Activated CD8-positive, alpha-beta memory T cell treated with anti-CD3 and anti-CD28 coated beads, Interleukin-2, amount 50 U/mL, for 1 hour (primary cell): ENCODE results near the gene LRRC43.

Experiments used
- DNase-seq: peaks from one replicate; pipeline ENCODE4 v3.0.0-alpha.2; 2020; ENCODE audit errors: extremely low read depth

Gene LRRC43, protein sequence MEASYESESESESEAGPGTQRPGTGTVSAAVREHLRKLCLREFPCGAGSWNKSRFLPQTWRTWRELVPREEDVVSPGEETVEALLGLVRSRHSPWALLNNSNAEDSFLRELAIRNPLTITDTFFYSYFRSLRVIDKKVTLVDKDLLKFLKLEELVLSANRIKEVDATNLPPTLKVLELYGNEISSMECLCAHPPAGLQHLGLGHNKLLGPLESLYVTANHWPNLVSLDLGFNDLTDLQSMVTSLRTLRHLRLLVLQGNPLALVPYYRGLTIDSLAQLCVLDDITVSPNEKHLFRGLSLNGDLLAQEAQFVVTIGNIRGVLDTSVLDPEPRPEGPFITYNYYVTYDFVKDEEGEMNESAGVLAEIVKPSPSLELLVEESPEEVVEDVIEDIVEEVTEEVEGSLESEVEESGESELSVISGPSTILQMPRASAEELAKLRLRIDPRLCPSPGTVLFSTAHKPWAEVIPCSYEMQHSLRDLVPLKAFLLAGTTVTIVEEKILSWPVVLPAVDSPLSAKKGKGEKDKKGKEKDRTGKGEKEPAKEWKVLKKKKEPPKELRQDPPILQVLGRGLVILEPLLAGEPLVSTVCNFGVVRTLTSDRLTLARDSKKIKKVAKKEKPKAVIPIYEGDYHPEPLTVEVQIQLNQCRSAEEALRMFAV

DNA sequence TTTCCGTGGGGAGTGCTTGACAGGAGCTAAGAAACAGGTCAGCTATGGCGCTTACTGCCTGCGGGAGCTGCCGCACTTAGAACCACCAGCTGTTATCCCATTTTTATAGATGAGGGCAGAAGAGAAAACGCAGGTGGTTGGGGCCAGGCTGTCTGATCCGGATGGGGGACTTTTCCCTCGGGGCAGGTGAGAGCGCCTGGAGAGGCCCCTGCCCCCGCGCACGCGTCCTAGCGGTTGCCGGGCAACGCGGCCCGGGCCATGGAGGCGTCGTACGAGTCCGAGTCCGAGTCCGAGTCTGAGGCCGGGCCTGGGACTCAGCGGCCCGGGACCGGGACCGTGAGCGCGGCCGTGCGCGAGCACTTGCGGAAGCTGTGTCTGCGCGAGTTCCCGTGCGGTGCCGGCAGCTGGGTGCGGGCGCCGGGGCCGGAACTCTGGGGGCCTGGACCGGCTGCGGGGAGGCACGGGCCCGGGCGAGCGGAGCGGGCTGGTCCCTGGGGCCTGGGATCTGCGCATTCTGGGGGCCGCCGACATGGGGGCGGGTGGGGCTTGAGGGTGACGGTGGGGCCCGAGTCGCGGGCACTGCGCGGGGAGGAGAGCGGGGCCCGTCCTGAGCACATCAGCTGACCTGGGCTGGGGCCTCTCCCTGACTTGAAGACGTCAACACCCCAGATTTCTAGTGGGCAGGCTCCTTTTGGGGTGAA is at the start of gene LRRC43:
LRRC43 (plus strand) TSS at position 237 of the 701 bp plus-strand sequence; CDS start at position 259, 22 bp downstream.
- no peak for DNase-seq

DNA sequence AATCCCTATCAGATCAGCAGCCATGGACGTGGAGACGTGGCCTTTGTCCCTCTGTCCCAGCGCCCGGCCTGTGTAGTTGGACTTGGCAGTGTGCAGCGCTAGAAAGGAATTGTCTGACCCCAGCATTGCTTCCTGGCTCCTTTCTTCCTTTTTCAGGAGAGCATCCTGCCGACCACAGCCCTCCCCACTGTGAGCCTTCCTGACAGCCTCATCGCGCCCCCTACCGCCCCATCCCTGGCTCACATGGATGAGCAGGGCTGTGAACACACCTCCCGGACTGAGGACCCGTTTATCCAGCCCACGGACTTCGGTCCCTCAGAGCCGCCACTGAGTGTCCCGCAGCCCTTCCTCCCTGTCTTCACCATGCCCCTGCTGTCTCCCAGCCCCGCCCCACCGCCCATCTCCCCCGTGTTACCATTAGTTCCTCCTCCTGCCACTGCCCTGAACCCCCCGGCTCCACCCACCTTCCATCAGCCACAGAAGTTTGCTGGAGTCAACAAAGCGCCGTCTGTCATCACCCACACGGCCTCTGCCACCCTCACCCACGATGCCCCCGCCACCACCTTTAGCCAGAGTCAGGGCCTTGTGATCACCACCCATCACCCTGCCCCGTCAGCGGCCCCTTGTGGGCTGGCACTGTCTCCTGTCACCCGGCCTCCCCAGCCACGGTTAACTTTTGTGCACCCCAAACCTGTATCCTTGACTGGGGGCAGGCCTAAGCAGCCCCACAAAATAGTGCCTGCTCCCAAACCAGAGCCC is 49.6 kb upstream of the LRRC43 start:
- no peak for DNase-seq

DNA sequence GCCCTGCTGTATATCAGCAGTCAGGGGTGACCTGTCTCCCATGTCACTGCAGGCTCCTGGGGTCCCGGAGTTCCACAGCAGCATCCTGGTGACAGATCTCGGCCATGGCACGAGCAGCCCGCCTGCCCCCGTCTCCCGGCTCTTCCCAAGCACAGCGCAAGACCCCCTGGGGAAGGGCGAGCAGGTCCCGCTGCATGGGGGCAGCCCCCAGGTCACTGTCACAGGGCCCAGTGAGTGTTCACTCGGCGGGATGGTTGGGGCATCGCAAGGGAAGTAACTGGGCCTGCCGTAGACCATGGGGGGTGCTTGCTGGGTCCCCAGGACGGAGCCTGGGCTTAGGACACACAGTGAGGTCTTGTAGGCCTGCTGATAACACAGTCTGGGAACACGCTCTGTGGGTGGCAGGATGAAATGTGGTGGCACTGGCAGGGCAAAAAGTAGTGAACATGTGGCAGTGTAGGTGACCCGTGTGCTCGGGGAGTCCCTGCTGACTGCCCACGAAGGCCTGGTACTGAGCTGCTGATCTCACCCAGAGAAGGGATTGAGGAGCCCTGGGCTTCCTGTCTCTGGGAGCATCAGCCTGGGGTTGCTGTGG is 47.4 kb upstream of the LRRC43 start:
- DNase-seq, result no peak

DNA sequence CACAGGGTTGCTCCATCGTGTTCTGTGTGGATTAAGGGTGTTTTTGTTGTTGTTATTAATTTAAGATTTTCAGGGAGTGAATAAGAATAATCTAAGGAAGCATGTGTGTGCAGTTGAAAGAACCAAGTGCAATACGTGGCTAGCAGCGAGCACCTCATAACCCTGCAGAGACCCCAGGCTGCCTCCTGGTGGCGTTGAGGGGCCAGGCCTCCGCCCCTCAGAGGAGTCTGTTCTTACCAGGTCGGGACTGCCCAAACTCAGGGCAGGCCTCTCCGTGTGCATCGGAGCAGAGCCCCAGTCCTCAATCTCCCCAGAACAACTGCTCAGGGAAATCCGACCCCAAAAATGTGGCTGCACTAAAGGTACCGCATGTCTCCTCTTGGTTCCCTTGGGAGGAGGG is 45.7 kb upstream of the LRRC43 start:
- DNase-seq, result no peak

DNA sequence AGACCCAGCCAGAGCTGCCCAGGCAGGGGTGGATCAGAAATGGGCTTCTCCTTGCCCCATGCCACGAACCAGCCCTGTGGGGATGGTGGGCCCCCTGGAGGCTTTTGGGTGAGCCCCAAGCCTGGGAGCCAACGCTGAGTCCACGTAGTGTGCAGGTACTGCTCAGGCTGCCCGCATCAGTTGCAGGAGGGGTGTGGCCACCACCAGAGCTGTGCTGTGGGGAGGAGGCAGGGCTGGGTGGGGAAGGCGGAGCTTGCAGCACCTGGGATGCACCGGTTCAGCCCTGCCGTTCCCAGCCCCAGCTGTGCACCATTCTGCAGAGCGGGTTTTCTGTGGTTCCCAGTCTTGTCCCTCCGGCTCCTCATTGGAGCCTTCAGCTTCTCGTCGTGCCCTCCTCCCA is 45.2 kb upstream of the LRRC43 start:
- DNase-seq, result no peak

DNA sequence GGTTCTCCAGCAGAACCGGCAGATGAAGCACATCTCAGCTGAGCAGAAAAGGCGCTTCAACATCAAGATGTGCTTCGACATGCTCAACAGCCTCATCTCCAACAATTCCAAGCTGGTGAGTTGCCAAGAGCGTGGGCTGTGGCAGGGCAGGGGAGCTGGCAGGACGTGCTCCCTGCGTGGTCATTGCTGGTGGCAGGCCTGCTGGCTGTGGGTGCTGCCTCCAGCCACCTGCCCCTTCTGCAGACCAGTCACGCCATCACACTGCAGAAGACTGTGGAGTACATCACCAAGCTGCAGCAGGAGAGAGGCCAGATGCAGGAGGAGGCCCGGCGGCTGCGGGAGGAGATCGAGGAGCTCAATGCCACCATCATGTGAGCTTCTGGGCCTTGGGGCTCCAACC is 44.7 kb upstream of the LRRC43 start:
- no peak for DNase-seq

DNA sequence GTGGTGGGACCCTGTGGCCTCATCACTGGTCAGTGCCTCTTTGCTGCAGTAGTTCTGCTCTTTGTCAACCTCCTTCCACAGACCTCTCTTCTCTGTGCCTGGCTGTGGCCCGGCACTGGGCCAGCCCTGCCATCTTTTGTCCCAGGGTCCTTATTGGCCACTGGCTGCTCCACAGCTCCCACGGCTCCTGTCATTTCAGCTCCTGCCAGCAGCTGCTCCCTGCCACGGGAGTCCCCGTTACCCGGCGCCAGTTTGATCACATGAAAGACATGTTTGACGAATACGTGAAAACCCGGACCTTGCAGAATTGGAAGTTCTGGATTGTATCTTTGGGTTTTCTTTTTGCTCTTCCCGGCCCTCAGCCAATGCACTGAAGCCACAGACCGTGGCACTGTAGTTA is 44.3 kb upstream of the LRRC43 start:
- no peak for DNase-seq

DNA sequence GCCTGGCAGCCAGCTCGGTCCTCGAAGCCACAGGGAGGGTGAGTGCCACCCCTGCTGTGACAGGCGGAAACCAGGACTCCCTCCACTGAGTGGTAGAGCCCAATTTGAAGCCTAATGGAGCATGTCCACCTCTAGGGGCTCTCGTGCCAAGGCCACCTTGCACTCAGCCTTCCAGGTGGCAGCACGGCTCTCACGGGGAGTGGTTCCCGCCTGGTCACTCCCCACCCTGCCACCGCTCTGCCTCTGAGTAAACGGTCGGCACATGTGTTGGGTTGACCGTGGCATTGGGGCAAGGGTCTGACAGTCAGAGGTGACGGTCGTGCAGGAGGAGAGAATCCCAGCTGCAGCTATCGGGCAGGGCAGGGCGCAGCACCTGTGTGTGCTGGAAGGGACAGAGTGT is 43.7 kb upstream of the LRRC43 start:
- no peak for DNase-seq

DNA sequence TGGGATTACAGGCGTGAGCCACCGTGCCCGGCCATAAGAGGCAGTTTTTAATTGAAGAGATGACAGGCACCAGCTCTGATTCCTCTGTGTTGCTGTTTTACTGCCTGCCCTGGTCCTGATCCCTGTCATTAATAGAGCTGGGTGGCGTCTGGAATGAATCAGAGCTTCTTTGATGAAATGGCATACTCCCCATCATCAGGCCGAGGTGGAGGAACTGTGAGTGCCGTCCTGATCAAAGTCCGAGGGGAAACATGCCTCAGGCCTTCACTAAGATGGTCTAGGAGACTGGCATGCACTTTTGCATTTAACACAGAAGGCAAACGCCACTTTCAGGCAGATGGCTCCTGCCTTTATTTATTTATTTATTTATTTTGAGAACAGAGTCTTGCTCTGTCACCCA is 43.0 kb upstream of the LRRC43 start:
- no peak for DNase-seq

DNA sequence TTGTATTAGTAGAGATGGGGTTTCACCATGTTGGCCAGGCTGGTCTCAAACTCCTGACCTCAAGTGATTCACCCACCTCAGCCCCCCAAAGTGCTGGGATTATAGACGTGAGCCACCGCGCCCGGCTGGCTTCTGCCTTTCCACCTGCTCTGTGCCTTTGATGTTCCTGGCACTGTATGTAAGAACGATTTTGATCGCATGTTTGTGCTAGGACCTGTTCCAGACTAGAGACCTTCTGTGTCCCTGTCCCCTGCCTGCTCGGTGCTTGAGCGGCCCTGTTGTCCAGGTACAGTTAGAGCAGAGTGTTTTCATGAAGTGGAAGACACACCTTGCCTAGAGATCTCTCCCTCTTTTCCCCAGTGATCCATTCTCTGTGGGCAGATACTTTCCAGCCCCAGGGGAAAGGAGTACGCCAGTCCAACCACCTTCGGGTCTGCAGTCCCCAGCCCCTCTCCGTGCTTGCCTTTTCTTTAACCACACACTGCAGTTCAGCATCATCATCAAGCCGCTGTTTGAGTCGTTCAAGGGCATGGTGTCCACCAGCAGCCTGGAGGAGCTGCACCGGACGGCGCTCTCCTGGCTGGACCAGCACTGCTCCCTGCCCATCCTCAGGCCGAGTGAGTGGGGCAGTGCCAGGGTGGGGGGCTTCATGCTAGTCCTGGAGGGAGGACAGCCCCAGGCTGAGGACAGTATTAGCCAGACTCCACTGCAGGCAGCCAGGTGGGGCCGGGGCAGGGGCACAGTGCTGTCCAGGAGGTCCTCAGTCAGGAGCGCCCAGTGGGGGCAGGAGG is 42.3 kb upstream of the LRRC43 start:
- DNase-seq, result no peak

DNA sequence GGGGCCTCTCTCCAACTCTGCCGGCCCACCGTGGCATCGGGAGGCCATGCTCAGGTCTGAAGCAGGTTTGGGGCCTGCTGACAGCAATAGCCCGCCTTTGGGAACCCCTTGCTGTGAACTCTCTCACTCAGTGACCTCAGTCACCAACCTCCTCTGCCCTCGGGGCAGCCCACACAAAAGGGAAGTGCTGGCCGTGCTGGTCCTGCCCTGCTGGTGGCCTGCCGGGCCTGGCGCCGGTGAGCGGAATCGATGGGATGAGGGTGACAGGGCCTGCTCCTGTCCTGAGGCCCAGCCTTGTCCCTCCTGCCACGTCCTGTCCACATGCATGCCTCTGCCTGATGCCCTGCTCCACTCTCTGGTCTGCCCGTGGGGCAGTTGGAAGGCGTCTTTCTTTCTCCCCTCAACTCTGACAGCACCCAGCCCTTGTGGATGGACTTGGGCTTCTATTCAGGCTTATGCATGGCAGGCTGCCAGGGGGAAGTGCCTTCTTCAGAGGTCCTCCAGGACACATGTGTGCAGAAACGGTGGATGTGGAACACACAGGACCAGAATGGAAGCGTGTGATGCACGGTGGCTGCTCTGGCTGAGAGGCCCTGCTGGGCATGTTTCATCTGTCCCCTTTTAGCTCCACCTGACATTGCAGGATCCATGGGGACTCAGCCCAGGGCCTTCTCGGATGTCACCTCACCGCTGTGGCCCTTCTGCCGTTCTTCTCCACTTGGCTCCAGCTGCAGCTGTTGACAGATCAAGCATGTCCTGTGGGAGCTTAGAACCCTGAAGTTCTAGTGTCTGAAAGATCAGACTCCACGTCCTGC is 40.8 kb upstream of the LRRC43 start:
- DNase-seq, result no peak

DNA sequence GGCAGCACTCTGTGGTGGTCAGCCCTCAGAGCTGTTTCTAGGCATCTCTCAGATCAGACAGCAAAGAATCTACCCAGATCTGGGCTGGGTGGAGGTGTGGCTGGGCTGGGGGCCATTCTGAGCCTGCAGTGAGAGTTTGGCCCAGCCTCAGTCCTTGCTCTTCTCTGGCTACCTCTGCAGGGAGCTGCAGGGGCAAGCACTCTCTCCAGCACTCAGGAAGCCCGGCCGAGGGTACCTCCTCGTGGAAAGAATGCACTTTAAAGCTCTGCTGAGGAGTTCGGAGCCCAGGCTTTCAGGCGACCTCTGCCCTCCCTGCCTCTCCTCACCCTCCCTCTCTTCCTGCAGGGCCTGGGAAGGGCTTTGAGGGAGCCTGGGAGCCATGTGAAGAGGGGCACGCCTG is 40.1 kb upstream of the LRRC43 start:
- no peak for DNase-seq

DNA sequence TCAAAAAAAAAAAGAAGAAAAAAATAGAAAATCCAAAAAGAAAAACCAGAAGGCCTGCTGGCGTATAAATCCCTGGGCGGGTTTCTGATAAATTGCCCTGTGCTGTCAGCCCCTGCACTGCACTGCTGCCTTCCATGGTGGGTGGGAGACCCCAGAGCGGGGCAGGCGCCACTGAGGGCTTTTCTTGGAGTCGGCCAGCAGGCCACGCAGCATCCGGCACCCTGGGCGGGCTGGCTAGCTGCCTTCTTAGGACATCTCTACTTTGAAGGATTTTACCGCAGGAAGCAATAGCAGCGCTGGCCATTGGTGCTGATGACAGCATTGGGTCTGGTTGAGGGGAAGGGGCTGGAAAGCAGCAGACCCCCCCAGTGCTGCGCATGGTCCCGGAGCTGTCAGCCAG is 38.0 kb upstream of the LRRC43 start:
- DNase-seq, result no peak

DNA sequence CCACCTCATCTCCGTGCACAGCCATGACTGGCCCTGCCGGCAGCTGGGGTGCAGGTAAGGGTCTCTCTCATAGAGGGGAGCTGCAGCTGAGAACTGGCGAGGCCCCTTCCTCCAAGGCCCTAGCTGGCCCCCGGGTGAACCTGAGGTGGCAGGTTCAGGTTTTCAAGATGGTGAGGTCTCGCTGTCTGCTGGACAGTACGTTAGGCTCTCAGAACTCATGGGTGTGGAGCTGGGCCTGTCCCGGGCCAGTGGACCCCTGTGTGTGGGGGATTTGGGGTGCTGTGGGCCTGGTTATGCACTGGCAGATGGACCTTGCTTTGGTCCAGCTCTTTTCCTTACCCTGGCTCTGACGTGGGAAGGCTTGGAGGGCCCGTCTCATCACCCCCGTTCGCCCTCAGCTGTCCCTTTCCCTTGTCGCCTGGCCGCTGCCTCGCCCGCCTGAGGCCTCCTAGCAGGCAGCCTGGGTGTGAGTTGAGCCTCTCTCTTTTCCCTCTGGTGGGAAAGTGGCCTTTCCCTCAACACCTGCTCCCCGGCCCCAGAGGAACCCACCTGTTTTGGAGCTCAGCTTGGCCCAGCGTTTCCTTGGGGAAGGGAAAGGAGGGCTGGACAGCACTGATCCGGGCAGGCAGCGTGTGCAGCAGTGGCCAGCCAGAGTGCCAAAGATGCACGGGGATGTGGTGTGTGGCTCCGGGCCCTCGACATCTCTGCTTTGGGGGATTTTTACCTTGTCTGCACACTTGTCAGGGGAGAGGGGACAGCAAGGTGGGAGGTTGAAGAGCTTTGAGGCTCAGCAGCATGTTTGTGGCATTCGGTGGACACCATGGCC is 37.2 kb upstream of the LRRC43 start:
- DNase-seq, result no peak

DNA sequence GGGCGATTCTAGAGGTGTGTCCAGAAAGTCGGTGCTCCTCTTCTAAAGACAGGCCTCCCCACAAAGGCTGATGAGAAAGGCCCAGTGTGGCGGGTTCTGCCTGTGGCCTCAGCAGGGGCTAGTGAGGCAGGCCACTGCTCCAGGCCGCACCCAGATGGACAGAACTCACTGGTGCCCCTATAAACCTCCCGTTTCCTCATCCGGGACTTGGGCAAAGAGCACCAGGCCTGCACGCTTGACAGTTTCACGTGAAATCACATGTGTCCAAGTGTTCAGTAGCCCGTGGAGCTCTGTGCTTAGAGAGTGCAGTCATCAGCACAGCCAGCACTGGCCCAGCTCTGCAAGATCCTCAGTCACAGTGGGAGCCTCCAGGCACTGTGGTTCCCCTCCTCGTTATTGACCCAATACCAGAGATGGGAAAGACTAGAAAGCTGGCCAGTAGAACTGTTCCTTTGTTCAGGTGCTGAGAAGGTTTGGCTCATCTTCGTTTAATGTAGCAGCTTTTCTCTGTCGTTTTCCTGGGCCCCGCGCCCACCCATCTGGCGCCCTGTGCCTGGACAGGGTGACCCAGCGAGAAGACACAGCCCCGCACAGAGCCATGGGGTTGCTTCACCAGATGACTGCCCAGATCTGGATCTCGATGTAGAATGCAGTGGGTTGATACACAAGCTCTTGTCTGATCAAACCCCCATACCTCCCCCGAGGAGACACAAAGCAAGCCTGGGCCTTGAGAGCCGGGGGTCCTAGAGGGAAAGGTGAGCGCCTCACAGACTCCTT is 35.2 kb upstream of the LRRC43 start:
- DNase-seq, result no peak

DNA sequence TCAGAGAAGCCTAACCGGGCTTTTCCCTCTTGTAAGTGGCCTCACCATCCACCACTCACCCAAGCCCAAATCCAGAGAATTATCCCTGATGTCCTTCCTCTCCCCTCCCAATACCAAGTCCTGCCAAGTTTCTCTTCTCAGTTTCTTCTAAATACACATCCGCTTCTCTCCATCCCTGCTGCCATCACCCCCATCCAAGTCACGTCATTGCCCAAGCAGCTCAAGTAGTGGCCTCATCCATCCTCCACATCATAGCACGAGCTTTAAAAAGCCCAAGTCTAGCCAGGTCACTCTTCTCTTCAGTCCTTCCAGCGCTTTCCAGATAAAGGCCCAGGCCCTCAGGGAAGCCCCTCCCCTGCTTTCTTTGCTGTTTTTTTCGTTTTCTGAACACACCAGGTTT is 34.3 kb upstream of the LRRC43 start:
- no peak for DNase-seq

DNA sequence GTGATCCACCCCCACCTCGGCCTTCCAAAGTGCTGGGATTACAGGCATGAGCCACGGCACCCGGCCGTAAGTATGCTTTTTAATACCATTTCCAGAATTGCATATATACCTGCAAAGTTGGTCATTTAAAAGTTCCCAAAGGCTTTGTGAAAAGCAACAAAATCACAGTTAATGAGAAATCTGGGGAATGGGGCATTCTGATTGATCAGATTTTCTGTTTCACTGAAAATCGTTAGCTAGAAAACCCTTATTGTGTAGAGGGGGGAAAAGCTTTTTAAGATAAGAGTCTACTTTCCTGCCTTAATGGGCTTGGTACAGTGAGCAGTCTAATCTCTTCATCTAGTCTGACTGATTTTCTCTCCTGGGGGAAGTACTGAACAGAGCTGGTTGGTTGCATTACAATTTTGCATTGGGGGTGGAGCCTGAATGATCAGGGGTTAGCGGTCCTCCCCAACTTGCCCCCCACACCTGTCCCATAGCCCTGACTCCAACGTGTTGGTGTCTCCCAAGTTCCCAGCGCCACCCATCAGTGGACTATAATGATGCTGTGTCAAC is 32.7 kb upstream of the LRRC43 start:
- no peak for DNase-seq

DNA sequence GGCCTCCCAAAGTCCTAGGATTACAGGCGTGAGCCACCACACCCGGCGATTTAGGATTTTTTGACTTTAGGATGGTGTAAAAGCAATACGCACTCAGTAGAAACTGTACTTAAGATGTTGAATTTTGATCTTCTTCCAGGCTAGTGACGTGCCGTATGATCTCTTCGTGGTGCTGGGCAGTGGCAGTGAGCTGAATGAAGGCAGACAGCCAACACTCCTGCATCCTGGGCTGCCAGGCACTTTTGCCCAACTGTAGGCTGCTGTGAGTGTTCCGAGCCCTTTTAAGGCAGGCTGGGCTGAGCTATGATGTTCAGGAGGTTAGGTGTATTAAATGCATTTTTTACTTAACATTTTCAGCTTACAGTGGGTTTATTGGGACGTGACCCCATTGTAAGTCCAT is 30.2 kb upstream of the LRRC43 start:
- no peak for DNase-seq
